GM23248 (cell line): ENCODE measurements around the gene CATSPER1. TPM values are rescaled to one million over a fixed set of nuclear protein-coding genes. Genes with fewer than 3 reads are reported as not detected.

Experiments used
- DNase-seq: peaks from one replicate; pipeline ENCODE4 v3.0.0-alpha.2; 2015
- H2AFZ ChIP-seq: fragments of 200-600 bp; sonication (generic); 2 replicates; pipeline ENCODE4 v1.6.1; 2016; ENCODE audit warnings: antibody characterized with exemption
- H3F3A ChIP-seq: fragments of 200-600 bp; sonication (generic); 2 replicates; pipeline ENCODE4 v1.6.1; 2016; ENCODE audit warnings: mild to moderate bottlenecking, antibody characterized with exemption, mixed run types; ENCODE audit not compliant: insufficient read depth
- H3K27ac ChIP-seq: fragments of 200-600 bp; sonication (generic); 2 replicates; pipeline ENCODE4 v1.5.1; 2016; ENCODE audit warnings: mild to moderate bottlenecking
- H3K27me3 ChIP-seq: fragments of 200-600 bp; sonication (generic); replicated peaks from 2 replicates; pipeline ENCODE4 v1.6.1; 2016; ENCODE audit warnings: mild to moderate bottlenecking; ENCODE audit not compliant: insufficient read depth
- H3K36me3 ChIP-seq: fragments of 200-600 bp; sonication (generic); 2 replicates; pipeline ENCODE4 v1.6.1; 2016; ENCODE audit warnings: low read depth, mild to moderate bottlenecking
- H3K4me1 ChIP-seq: fragments of 200-600 bp; sonication (generic); 2 replicates; pipeline ENCODE4 v1.6.1; 2016; ENCODE audit warnings: mild to moderate bottlenecking; ENCODE audit not compliant: insufficient read depth
- H3K4me2 ChIP-seq: fragments of 200-600 bp; sonication (generic); one replicate; pipeline ENCODE4 v1.6.1; 2016; ENCODE audit warnings: mild to moderate bottlenecking; ENCODE audit not compliant: unreplicated experiment
- H3K4me3 ChIP-seq: fragments of 200-600 bp; sonication (generic); 2 replicates; pipeline ENCODE4 v1.5.1; 2016; ENCODE audit warnings: mild to moderate bottlenecking
- H3K79me2 ChIP-seq: fragments of 200-600 bp; sonication (generic); 2 replicates; pipeline ENCODE4 v1.6.1; 2016; ENCODE audit warnings: mild to moderate bottlenecking; ENCODE audit not compliant: insufficient read depth
- H3K9ac ChIP-seq: fragments of 200-600 bp; sonication (generic); 2 replicates; pipeline ENCODE4 v1.6.1; 2016; ENCODE audit warnings: mild to moderate bottlenecking
- H3K9me2 ChIP-seq: fragments of 200-600 bp; sonication (generic); 2 replicates; pipeline ENCODE4 v1.6.1; 2016; ENCODE audit warnings: mixed run types, mild to moderate bottlenecking, moderate library complexity; ENCODE audit not compliant: insufficient read depth
- H3K9me3 ChIP-seq: fragments of 200-600 bp; sonication (generic); one replicate; pipeline ENCODE4 v1.6.1; 2017; ENCODE audit warnings: low read depth
- H4K20me1 ChIP-seq: fragments of 200-600 bp; sonication (generic); 2 replicates; pipeline ENCODE4 v1.6.0; 2016; ENCODE audit not compliant: insufficient read depth
- EZH2 ChIP-seq: fragments of 200-600 bp; sonication (generic); IDR thresholded peaks from 2 replicates; pipeline ENCODE4 v1.6.1; 2018; ENCODE audit warnings: antibody characterized with exemption, mild to moderate bottlenecking; ENCODE audit not compliant: insufficient read depth, poor library complexity, severe bottlenecking
- EZH2phosphoT487 ChIP-seq: fragments of 200-600 bp; sonication (generic); IDR thresholded peaks from 2 replicates; pipeline ENCODE4 v1.6.1; 2018; ENCODE audit warnings: antibody characterized with exemption, moderate library complexity, mild to moderate bottlenecking, low read depth; ENCODE audit not compliant: insufficient read depth
- WGBS, 2 experiments: methylation state at CpG; one replicate each; pipeline ENCODE4 v1.1.6; 2015 to 2017; ENCODE audit warnings: low lambda C conversion rate in 2 of 2, low coverage in 1 of 2; ENCODE audit errors: missing lambda C conversion rate in 2 of 2; 5-methylcytosine and 5-hydroxymethylcytosine counted together
- in situ Hi-C: fragments of 300-500 bp; cut with MboI; formaldehyde crosslinking; loops from 2 replicates; pipeline ENCODE4 v1.15.0; 2020
- polyA plus RNA-seq: library from polyadenylated mRNA; unstranded; fragments of >200 nt; fragmentation: Nextera tagmentation; extraction: Ambion mirVana; gene quantifications from 2 replicates; pipeline ENCODE4 v1.2.1, GENCODE V29; 2016
- total RNA-seq: library from RNA; depleted of rRNA; stranded (reverse); fragments of >200 nt; shearing (Covaris generic); gene quantifications from 2 replicates; pipeline ENCODE4 v1.2.3, GENCODE V29; 2014

CATSPER1 gene
- total and polyA plus RNA-seq, 2 experiments from 2014 or later, result 1.7 TPM; not detected in 1

GRCh38 chr11:66051766-66052663 lies 25.7 kb upstream of the CATSPER1 start, which contains the start of gene SF3B2:
TSS of gene SF3B2 (plus strand) at chr11:66052364. CDS start at chr11:66052385, 21 bp downstream.
- H3K79me2 ChIP-seq, result peaks cover 48% of the 10 kb centered on the region
- H3K27ac ChIP-seq, result peak within 1 kb of the TSS; percentile 80
- no peaks in the 10 kb centered on the region for H3K9me3 ChIP-seq
- TF ChIP-seq EZH2 (no peak), EZH2phosphoT487 (no peak)
- peaks cover 22% of the 10 kb centered on the region for H3K36me3 ChIP-seq
- peaks cover 15% of the 10 kb centered on the region; the same call in 1 of the 2 replicates for H3F3A ChIP-seq
- no peaks in the 10 kb centered on the region for H4K20me1 ChIP-seq
- peaks cover 22% of the 10 kb centered on the region for H3K4me1 ChIP-seq
- in situ Hi-C loops, result no loop called here
- peak within 1 kb of the TSS; percentile 97 for H3K9ac ChIP-seq
- DNase-seq, result peak; percentile 98
- no peaks in the 10 kb centered on the region for H3K9me2 ChIP-seq
- peak within 1 kb of the TSS; percentile 97 for H3K4me3 ChIP-seq
- no peaks in the 10 kb centered on the region for H3K27me3 ChIP-seq
- 1% methylated on average over 64 to 83 of the region's 84 CpGs for WGBS, 2 experiments
- H2AFZ ChIP-seq, result peak within 1 kb of the TSS; percentile 79
- H3K4me2 ChIP-seq, result peak within 1 kb of the TSS; percentile 94

- no peaks in the 10 kb centered on the region for H3K9me2 ChIP-seq
- H3K4me3 ChIP-seq, result peak overlapping the region; percentile 97
- peaks cover 16% of the 10 kb centered on the region for H3K36me3 ChIP-seq
- peak overlapping the region; percentile 80 for H3K27ac ChIP-seq
- H3K4me2 ChIP-seq, result peak overlapping the region; percentile 64
- peak overlapping the region; percentile 79 for H2AFZ ChIP-seq
- no peaks in the 10 kb centered on the region for H4K20me1 ChIP-seq
- no peak for DNase-seq
- H3K9me3 ChIP-seq, result no peaks in the 10 kb centered on the region
- H3K9ac ChIP-seq, result peak overlapping the region; percentile 97
- no peak for TF ChIP-seq EZH2phosphoT487
- TF ChIP-seq EZH2, result no peak
- H3K4me1 ChIP-seq, result peaks cover 22% of the 10 kb centered on the region
- H3K27me3 ChIP-seq, result no peaks in the 10 kb centered on the region
- H3F3A ChIP-seq, result peaks cover 15% of the 10 kb centered on the region; the same call in 1 of the 2 replicates
- peaks cover 42% of the 10 kb centered on the region for H3K79me2 ChIP-seq
- in situ Hi-C loops, result no loop called here
- 17 to 22% methylated on average over 12 of the region's 12 CpGs for WGBS, 2 experiments
Measured at GRCh38 chr11:66051371-66051765, 25.1 kb upstream of the CATSPER1 start.

- H4K20me1 ChIP-seq, result no peaks in the 10 kb centered on the region
- H3F3A ChIP-seq, result peaks cover 10% of the 10 kb centered on the region; the same call in 1 of the 2 replicates
- H3K4me1 ChIP-seq, result peaks cover 22% of the 10 kb centered on the region
- H3K9ac ChIP-seq, result peak overlapping the region; percentile 97
- H3K9me2 ChIP-seq, result no peaks in the 10 kb centered on the region
- H2AFZ ChIP-seq, result peak overlapping the region; percentile 79
- 96 to 100% methylated on average over 5 of the region's 5 CpGs for WGBS, 2 experiments
- no peaks in the 10 kb centered on the region for H3K9me3 ChIP-seq
- DNase-seq, result peak; percentile 22
- no peak overlapping the region; the same call in 1 of the 2 replicates for H3K4me3 ChIP-seq
- H3K27me3 ChIP-seq, result no peaks in the 10 kb centered on the region
- in situ Hi-C loops, result no loop called here
- peaks cover 35% of the 10 kb centered on the region for H3K79me2 ChIP-seq
- H3K4me2 ChIP-seq, result peak overlapping the region; percentile 64
- peaks cover 11% of the 10 kb centered on the region for H3K36me3 ChIP-seq
- TF ChIP-seq EZH2, result no peak
- no peak for TF ChIP-seq EZH2phosphoT487
- peak overlapping the region; percentile 80 for H3K27ac ChIP-seq
Measured at GRCh38 chr11:66050581-66051231, 24.4 kb upstream of the CATSPER1 start.

GRCh38 chr11:66048547-66049323 lies 22.5 kb upstream of the CATSPER1 start, which contains the start of gene GAL3ST3:
TSS of gene GAL3ST3 (minus strand) at chr11:66049161. CDS start at chr11:66045415, 3,746 bp downstream.
- no peak for DNase-seq
- H3K9me3 ChIP-seq, result no peaks in the 10 kb centered on the region
- H3K4me2 ChIP-seq, result no peak within 1 kb of the TSS
- H3K9ac ChIP-seq, result no peak within 1 kb of the TSS
- H3K4me3 ChIP-seq, result no peak within 1 kb of the TSS
- H2AFZ ChIP-seq, result no peak within 1 kb of the TSS
- WGBS, 2 experiments, result 8% methylated on average over 38 of the region's 39 CpGs; no CpG with 5 or more reads in 1 of the 2 experiments
- H3K4me1 ChIP-seq, result peaks cover 13% of the 10 kb centered on the region
- in situ Hi-C loops, result no loop called here
- no peaks in the 10 kb centered on the region for H3K9me2 ChIP-seq
- no peaks in the 10 kb centered on the region for H3K27me3 ChIP-seq
- H3K36me3 ChIP-seq, result no peaks in the 10 kb centered on the region
- peaks cover 16% of the 10 kb centered on the region for H3K79me2 ChIP-seq
- H4K20me1 ChIP-seq, result no peaks in the 10 kb centered on the region
- H3K27ac ChIP-seq, result no peak within 1 kb of the TSS
- TF ChIP-seq EZH2 (no peak), EZH2phosphoT487 (no peak)
- peaks cover 10% of the 10 kb centered on the region; the same call in 1 of the 2 replicates for H3F3A ChIP-seq
